GM18498 (cell line): ENCODE results near the gene ARHGAP28.
"Not testable (repeated sequence)": the region's sequence is repeated elsewhere in the genome, so short reads cannot be mapped to it uniquely, and the experiment has no call there.

Experiments used
- ATAC-seq: cut with Tn5 transposase; IDR thresholded peaks from one replicate; pipeline ENCODE4 v1.9.1; 2021; ENCODE audit warnings: mild to moderate bottlenecking, moderate library complexity; ENCODE audit not compliant: unreplicated experiment

The ARHGAP28 gene

DNA sequence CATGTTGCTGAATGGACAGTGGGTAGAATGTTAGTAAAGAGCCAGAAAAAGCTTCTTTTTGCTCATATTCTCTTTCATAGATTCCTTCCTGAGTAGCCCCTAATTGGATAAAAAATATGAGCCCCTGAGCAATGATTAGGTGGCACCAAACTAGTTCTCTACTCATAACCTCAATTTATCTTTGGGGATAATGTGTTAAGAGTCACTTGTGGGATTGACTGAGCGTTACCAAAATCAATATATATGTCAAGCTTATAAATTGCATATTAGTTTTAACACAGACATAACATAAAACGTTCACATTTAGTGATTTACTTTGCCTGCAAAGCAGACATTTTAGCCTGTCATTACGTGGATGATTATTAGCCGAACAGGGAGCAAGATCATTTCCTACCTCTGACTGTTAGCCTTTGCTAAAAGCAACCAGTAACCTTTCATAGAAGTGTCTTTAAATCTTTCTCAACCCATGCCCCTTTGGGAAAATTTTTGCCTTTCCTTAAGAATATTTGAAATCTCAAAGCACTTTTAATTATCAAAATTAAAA is 85.4 kb downstream of the ARHGAP28 start:
- no peak for ATAC-seq

GRCh38 chr18:6816154-6816553 is 86.6 kb downstream of the ARHGAP28 start:
- ATAC-seq: no peak

- no peak for ATAC-seq
Measured at GRCh38 chr18:6819332-6819731, 89.8 kb downstream of the ARHGAP28 start.

DNA sequence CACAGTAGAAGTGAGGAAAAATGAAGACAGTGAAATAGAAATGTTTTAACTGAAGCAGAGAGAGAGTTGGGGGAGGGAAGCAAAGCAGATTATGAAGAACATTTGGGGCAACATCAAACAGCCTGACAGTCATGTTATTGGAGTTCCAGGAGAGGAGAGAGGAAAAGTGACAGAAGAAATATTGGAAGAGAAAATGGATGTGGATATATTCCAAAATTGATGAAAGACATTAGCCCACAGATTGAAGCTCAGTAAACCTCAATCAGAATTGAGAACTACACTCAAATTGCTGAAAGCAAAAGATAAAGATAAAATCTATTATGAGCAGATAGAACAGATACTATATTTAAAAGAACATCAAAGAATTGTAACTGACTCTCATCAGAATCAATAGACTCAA is 90.8 kb downstream of the ARHGAP28 start:
- ATAC-seq: no peak

GRCh38 chr18:6821356-6821755 is 91.8 kb downstream of the ARHGAP28 start:
- ATAC-seq: no peak

GRCh38 chr18:6827161-6827560 is 97.6 kb downstream of the ARHGAP28 start:
- not testable (repeated sequence) for ATAC-seq

GRCh38 chr18:6827566-6827965 is 98.0 kb downstream of the ARHGAP28 start:
- ATAC-seq: not testable (repeated sequence)

DNA sequence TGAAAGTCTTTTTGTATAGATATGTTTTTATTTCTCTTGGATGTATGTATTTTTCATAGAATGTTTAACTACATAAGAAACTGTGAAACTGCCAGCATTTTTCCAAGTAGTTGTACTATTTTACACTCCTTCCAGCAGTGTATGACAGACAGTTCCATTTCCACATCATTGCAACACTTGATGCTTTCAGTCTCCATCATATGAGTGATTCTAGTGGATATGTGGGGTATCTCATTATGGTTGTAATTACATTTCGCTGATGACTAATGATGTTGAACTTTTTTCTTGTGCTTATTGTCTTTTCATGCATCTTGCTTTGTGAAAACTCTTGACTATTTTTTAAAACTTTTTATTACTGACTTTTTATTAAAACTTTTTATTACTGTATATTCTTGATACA is 101.4 kb downstream of the ARHGAP28 start:
- no peak for ATAC-seq

DNA sequence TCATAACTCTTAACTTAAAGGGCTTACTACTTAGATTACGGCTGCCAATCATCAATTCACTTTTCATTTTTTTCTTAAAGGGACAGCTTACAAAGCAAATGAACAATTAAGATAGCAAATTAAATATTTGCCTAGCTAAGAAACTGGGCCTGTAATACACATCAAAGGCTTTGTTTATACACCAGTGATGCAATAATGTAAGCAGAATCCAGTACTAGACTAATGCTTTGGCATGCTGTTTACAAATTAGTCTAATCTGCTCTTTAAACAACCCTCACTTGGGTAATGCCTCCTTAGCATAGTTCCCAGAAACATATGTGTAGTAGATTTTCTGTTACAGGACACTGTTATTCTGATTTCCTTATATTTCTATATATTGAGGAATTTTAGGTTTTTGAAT is 105.8 kb downstream of the ARHGAP28 start:
- no peak for ATAC-seq

GRCh38 chr18:6836331-6836730 is 106.8 kb downstream of the ARHGAP28 start:
- no peak for ATAC-seq

- ATAC-seq: no peak
Measured at GRCh38 chr18:6837904-6838303, 108.4 kb downstream of the ARHGAP28 start.

- ATAC-seq: no peak
Measured at GRCh38 chr18:6842081-6842480, 112.6 kb downstream of the ARHGAP28 start.

DNA sequence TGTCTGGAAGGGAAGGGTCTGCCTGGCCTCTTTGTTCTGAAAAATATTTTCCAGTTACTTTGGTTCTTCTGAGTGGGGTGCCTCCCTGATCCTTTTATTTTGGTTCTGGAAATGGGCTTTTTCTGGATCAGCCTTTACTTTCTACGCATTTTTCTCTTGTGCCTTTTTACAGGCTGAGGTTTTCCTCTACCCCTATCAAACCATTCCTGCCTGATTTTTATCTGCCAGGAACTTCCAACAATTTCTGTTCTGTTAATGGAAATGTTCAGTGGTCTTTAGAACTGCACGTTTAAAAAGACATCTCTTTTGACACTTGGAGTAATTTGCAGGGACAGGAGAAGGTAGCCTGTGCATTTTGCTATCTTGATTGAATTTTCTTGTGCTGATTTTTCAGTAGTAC is 113.8 kb downstream of the ARHGAP28 start:
- no peak for ATAC-seq

DNA sequence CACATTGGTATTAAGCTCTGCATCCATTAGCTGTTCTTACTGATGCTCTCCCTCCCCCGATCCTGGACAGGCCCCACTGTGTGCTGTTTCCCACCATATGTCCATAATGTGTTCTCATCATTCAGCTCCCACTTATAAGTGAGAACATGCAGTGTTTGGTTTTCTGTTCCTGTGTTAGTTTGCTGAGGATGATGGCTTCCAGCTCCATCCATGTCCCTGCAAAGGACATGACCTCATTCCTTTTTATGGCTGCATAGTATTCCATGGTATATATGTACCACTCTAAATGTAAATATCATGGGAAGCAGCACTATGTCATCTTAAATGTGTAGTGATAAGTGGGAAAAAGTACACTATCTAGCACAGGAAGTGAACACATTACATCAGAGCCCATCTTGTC is 116.0 kb downstream of the ARHGAP28 start:
- ATAC-seq: not testable (repeated sequence)

- no peak for ATAC-seq
Measured at GRCh38 chr18:6850396-6850795, 120.9 kb downstream of the ARHGAP28 start.

- ATAC-seq: no peak
Measured at GRCh38 chr18:6851480-6851879, 122.0 kb downstream of the ARHGAP28 start.

DNA sequence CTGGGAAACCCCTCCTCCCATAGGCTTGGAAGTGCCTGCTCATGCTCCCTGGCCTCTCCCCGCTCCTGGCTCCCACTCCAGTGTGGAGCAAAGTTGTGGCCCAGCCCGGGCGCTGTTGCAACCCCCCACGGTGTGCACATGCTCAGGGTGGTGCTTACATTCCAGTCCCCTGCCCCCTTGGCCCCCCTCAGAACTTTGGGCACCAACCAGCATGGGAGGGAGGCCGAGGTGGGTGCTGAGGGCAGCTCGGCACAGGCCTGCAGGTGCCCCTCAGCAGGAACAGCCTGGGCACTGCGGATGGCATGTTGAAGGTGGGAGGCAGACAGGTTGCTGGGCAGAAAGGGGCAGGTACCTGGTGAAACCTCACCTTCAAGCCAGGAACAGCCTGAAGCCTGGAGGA is 125.3 kb downstream of the ARHGAP28 start:
- ATAC-seq: no peak

DNA sequence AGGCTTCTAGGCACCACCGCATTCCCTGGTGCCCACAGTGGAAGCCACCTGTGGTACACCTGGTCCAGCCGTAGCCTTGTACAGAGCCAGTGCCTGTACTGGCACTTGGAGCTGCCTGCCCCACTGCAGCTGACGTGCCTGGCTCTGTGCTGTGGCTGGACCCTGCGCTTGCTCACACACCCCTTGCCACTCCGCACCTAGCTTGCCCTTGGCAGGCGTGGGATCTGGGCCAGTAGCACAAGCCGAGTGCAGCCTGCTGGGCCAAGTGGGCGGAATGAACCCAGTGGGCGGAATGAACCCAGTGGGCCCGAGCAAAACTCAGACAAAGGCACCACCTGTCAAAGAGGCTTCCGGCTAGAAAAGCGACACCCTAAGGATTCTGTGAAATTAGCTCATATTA is 126.3 kb downstream of the ARHGAP28 start:
- no peak for ATAC-seq

DNA sequence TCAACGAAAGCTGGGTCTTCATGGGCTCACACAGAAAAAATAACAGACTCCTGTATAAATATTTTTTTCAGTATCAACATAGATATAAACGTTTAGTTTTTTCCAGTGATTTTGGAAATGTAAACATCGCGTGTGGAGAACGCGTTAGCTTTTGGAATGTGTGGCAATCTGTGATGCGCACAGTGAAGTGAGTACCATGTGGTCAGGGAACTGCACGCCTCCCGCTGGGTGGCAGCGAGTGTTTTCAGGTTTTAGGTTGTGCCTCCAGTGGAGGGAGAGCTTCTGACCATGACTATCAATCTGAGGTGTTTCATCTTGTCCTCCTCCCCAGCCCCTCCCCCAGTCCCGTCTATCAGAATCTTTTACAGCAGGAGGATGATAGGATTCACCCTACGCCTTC is 127.8 kb downstream of the ARHGAP28 start:
- ATAC-seq: no peak

- no peak for ATAC-seq
Measured at GRCh38 chr18:6859676-6860422, 130.3 kb downstream of the ARHGAP28 start.

- ATAC-seq: no peak
Measured at GRCh38 chr18:6860804-6861448, 131.4 kb downstream of the ARHGAP28 start.

DNA sequence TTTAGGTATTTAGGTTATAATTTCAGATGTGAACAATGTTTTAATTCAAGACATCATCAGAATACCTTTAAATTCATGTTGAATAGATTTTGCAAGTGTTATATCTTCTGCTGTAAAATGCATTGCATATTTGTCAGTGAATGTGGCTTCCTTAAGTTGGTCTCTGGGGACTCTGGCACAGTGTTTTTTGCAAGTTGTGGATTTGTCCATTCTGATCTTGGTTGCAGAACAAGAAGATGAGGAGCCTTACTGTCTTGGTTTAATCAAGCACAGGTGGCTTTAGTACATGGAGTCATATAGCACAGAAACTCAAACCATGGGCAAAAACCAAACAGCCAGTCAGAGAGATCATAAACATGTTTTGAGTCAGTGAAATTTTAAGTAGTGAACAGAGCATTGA is 135.7 kb downstream of the ARHGAP28 start:
- ATAC-seq: no peak
